HL-60/S4 (cell line): ENCODE results near the gene EGLN1.
"Not testable (repeated sequence)": the region's sequence is repeated elsewhere in the genome, so short reads cannot be mapped to it uniquely, and the experiment has no call there.

Experiments
- in situ Hi-C: fragments of 300-500 bp; cut with MboI; formaldehyde crosslinking; loops from 2 replicates; pipeline ENCODE4 v1.14.3; 2022; ENCODE audit warnings: low sequenced_read_pairs

Gene EGLN1

GRCh38 chr1:231364192-231364591 is 57.9 kb downstream of the EGLN1 start:
- in situ Hi-C loops, result no loop called here

GRCh38 chr1:231363624-231364023 is 58.5 kb downstream of the EGLN1 start:
- in situ Hi-C loops, result no loop called here

GRCh38 chr1:231362325-231362724 is 59.8 kb downstream of the EGLN1 start:
- in situ Hi-C loops, result no loop called here

- in situ Hi-C loops, result loop anchor here (5.0 kb wide), 1 partner anchor 228 kb away; no protein-coding TSS in a partner anchor
Observed at GRCh38 chr1:231359113-231359512, 63.0 kb downstream of the EGLN1 start.

GRCh38 chr1:231357831-231358354 is 64.2 kb downstream of the EGLN1 start:
- in situ Hi-C loops, result loop anchor here (5.0 kb wide), 1 partner anchor 229 kb away; no protein-coding TSS in a partner anchor

- in situ Hi-C loops, result loop anchor here (5.0 kb wide), 1 partner anchor 230 kb away; no protein-coding TSS in a partner anchor
Observed at GRCh38 chr1:231357187-231357772, 64.8 kb downstream of the EGLN1 start.

- in situ Hi-C loops, result loop anchor here (5.0 kb wide), 1 partner anchor 232 kb away; no protein-coding TSS in a partner anchor
Observed at GRCh38 chr1:231355171-231355570, 66.9 kb downstream of the EGLN1 start.

- in situ Hi-C loops, result loop anchor here (5.0 kb wide), 1 partner anchor 233 kb away; no protein-coding TSS in a partner anchor
Observed at GRCh38 chr1:231354330-231355020, 67.6 kb downstream of the EGLN1 start.

- in situ Hi-C loops, result no loop called here
Observed at GRCh38 chr1:231353086-231353485, 69.0 kb downstream of the EGLN1 start.

GRCh38 chr1:231351816-231352215 is 70.3 kb downstream of the EGLN1 start:
- in situ Hi-C loops, result no loop called here

- in situ Hi-C loops, result not testable (repeated sequence)
Observed at GRCh38 chr1:231348856-231349255, 73.2 kb downstream of the EGLN1 start.

- in situ Hi-C loops, result no loop called here
Observed at GRCh38 chr1:231348442-231348841, 73.6 kb downstream of the EGLN1 start.

- in situ Hi-C loops, result no loop called here
Observed at GRCh38 chr1:231347961-231348360, 74.1 kb downstream of the EGLN1 start.

GRCh38 chr1:231340328-231341013 is 81.6 kb downstream of the EGLN1 start:
- in situ Hi-C loops, result no loop called here

- in situ Hi-C loops, result no loop called here
Observed at GRCh38 chr1:231338270-231339128, 83.6 kb downstream of the EGLN1 start, which contains the start of gene SPRTN. TSS of gene SPRTN (plus strand) at chr1:231338293. CDS start at chr1:231338384, 91 bp downstream.

GRCh38 chr1:231337472-231338269 is 84.4 kb downstream of the EGLN1 start, which contains the start of gene EXOC8:
TSS of gene EXOC8 (minus strand) at chr1:231337852. CDS start at chr1:231337745, 107 bp downstream.
- in situ Hi-C loops, result no loop called here

- in situ Hi-C loops, result no loop called here
Observed at GRCh38 chr1:231337043-231337471, 85.0 kb downstream of the EGLN1 start.

- in situ Hi-C loops, result no loop called here
Observed at GRCh38 chr1:231335663-231336602, 86.2 kb downstream of the EGLN1 start.
